B cell (primary cell): Measurements from ENCODE around the gene AGXT.

Experiments used
- CTCF ChIP-seq: fragments of 200-600 bp; IDR thresholded peaks from one replicate; pipeline ENCODE4 v1.8.0; 2022; ENCODE audit warnings: antibody characterized with exemption, mild to moderate bottlenecking
- EZH2 ChIP-seq: IDR thresholded peaks from 2 replicates; pipeline ENCODE4 v1.6.1; 2012; ENCODE audit warnings: borderline replicate concordance, low read depth, mild to moderate bottlenecking, moderate library complexity, low read length; ENCODE audit not compliant: insufficient read depth, poor library complexity, severe bottlenecking

GRCh38 chr2:240886678-240887609 is 18.3 kb downstream of the AGXT start:
- TF ChIP-seq CTCF: no peak
- TF ChIP-seq EZH2: no peak
